H1 (cell line): ENCODE results near the gene IL18R1. TPM values are rescaled to one million over a fixed set of nuclear protein-coding genes. Genes with fewer than 3 reads are reported as not detected.

Experiments
- CBX8 ChIP-seq: fragments of 300-800, 300-1000 bp; sonication (generic); IDR thresholded peaks from 2 replicates; pipeline ENCODE4 v1.7.1; 2016; ENCODE audit warnings: low read depth, low read length, borderline replicate concordance
- CEBPB ChIP-seq: IDR thresholded peaks from 2 replicates; pipeline ENCODE4 v1.6.1; 2012; ENCODE audit warnings: low read depth, low read length
- CHD2 ChIP-seq: IDR thresholded peaks from 2 replicates; pipeline ENCODE4 v1.6.1; 2012; ENCODE audit warnings: low read length, improper control_type of control experiment
- EGR1 ChIP-seq: IDR thresholded peaks from 2 replicates; pipeline ENCODE4 v1.6.1; 2011; ENCODE audit warnings: low read depth, low read length, borderline replicate concordance
- HDAC6 ChIP-seq: IDR thresholded peaks from one replicate; pipeline ENCODE4 v1.7.1; 2012; ENCODE audit warnings: low read depth, mild to moderate bottlenecking, inconsistent platforms, low read length, moderate library complexity
- NRF1 ChIP-seq: IDR thresholded peaks from 2 replicates; pipeline ENCODE4 v1.6.1; 2011; ENCODE audit warnings: mild to moderate bottlenecking, low read depth, low read length, improper control_type of control experiment
- PHF8 ChIP-seq: fragments of 200-600 bp; sonication (generic); conservative IDR thresholded peaks from 2 replicates; pipeline ENCODE4 v1.7.1; 2012; ENCODE audit warnings: low read depth, mild to moderate bottlenecking, inconsistent platforms, low read length, moderate library complexity
- RFX5 ChIP-seq: IDR thresholded peaks from 2 replicates; pipeline ENCODE4 v1.6.1; 2011; ENCODE audit warnings: low read depth, low read length, improper control_type of control experiment, borderline replicate concordance
- SIX5 ChIP-seq: IDR thresholded peaks from 2 replicates; pipeline ENCODE4 v1.6.1; 2011; ENCODE audit warnings: mild to moderate bottlenecking, low read depth, low read length
- TEAD4 ChIP-seq: IDR thresholded peaks from 2 replicates; pipeline ENCODE4 v1.6.1; 2012; ENCODE audit warnings: low read depth, low read length, inconsistent platforms, mixed read lengths
- polyA plus RNA-seq, 7 experiments: library from polyadenylated mRNA; depleted of rRNA in 3 of 7; stranded (reverse) in 5 of 7; unstranded in 2 of 7; fragments of >200 nt in 5 of 7; fragments of 200-250 nt in 2 of 7; gene quantifications; 1 replicate in 5 of 7; 2 replicates in 1 of 7; 4 replicates in 1 of 7; pipeline versions ENCODE4 v1.2.1 to v1.2.3, GENCODE V29; 2011 to 2013; ENCODE audit warnings: missing spikeins in 2 of 7, mixed read lengths in 2 of 7
- total RNA-seq: library from RNA; stranded (reverse); fragmentation: NEBNext Ultra II Directional; extraction: Animal tissue kit (Norgen Biotek cat#: 25700); gene quantifications from 2 replicates; pipeline ENCODE4 v1.2.1, GENCODE V29; 2021

The IL18R1 gene
- total and polyA plus RNA-seq, 2 of the 8 experiments (the other 6 are each of a cell fraction or from before 2014, with no cell fraction given): 0.54 TPM; not detected in 1

GRCh38 chr2:102342888-102343287, 12.7 kb upstream of the IL18R1 start (continued):
- TF ChIP-seq EGR1 (no peak), NRF1 (no peak), RFX5 (no peak), CBX8 (no peak), TEAD4 (no peak), PHF8 (no peak), SIX5 (no peak), CHD2 (no peak), CEBPB (no peak), HDAC6 (no peak)
